Parathyroid adenoma (tissue), 2 donors: ENCODE measurements around the gene AUTS2.

Source experiments
- H2AFZ ChIP-seq: fragments of 300-600 bp; sonication (generic); one replicate; pipeline ENCODE4 v1.7.0; 2017; ENCODE audit warnings: antibody characterized with exemption, mild to moderate bottlenecking
- H3K27ac ChIP-seq: fragments of 300-600 bp; sonication (generic); one replicate; pipeline ENCODE4 v1.7.0; 2017
- H3K27me3 ChIP-seq: fragments of 300-600 bp; sonication (generic); one replicate; pipeline ENCODE4 v1.7.0; 2017; ENCODE audit warnings: low read length; ENCODE audit not compliant: control insufficient read depth, insufficient read depth
- H3K36me3 ChIP-seq: fragments of 300-600 bp; sonication (generic); one replicate; pipeline ENCODE4 v1.7.0; 2017; ENCODE audit warnings: low read length; ENCODE audit not compliant: control insufficient read depth, insufficient read depth
- H3K4me1 ChIP-seq: fragments of 300-600 bp; sonication (generic); one replicate; pipeline ENCODE4 v1.7.0; 2017; ENCODE audit warnings: control low read depth
- H3K4me2 ChIP-seq: fragments of 300-600 bp; sonication (generic); one replicate; pipeline ENCODE4 v1.7.0; 2017; ENCODE audit warnings: low read length
- H3K4me3 ChIP-seq: fragments of 300-600 bp; sonication (generic); one replicate; pipeline ENCODE4 v1.7.0; 2017; ENCODE audit warnings: low read depth, low read length
- H3K79me2 ChIP-seq: fragments of 300-600 bp; sonication (generic); one replicate; pipeline ENCODE4 v1.7.0; 2017; ENCODE audit warnings: control low read depth
- H3K9ac ChIP-seq: fragments of 300-600 bp; sonication (generic); one replicate; pipeline ENCODE4 v1.7.0; 2017; ENCODE audit warnings: mild to moderate bottlenecking
- H3K9me3 ChIP-seq: fragments of 300-600 bp; sonication (generic); one replicate; pipeline ENCODE4 v1.7.0; 2017; ENCODE audit warnings: low read length; ENCODE audit not compliant: control insufficient read depth
- CTCF ChIP-seq: fragments of 300-600 bp; sonication (generic); IDR thresholded peaks from one replicate; pipeline ENCODE4 v1.7.0; 2017; ENCODE audit warnings: antibody characterized with exemption, mild to moderate bottlenecking
- donor health status: primary hyperparathyroidism.

Gene AUTS2

DNA sequence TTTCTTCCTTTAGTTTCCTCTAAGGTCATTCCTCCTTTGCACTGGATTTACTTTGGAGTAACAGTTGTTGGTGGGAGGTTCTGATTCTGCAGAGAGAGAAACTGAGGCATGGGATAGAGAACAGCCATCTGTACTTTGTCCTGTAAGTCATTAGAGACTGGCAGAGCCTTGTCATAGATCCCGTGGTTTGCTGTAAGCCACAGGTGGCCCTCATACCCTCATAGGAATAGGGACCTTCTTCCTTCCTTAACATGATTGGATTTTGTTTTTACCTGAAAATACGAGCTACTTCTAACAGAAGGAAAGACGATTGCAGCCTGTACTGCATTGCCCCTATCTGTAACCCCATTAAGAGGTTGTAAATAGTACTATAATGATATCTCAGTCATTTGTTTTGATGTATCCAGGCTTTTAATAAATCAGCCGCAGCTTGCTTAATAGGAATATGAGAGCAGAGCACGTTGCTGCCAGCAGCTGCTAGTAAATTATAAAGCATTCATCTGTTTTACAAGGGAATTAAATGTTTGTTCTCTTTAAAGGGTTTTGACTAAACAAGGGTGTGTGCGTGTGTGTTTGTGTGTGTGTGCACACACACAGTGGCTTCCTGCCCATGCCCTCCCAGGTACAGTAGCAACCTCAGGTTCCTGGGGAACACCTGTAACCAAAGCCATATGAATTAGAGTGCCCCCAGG, 249.8 kb downstream of the AUTS2 start:
- Histone ChIP-seq H3K4me1 (no peaks in the 10 kb centered on the region), H2AFZ (no peak overlapping the region), H3K4me3 (no peak overlapping the region), H3K79me2 (no peaks in the 10 kb centered on the region), H3K9ac (no peak overlapping the region), H3K27ac (no peak overlapping the region), H3K9me3 (no peaks in the 10 kb centered on the region), H3K36me3 (no peaks in the 10 kb centered on the region), H3K27me3 (no peaks in the 10 kb centered on the region), H3K4me2 (no peak overlapping the region)
- TF ChIP-seq CTCF = no peak

DNA sequence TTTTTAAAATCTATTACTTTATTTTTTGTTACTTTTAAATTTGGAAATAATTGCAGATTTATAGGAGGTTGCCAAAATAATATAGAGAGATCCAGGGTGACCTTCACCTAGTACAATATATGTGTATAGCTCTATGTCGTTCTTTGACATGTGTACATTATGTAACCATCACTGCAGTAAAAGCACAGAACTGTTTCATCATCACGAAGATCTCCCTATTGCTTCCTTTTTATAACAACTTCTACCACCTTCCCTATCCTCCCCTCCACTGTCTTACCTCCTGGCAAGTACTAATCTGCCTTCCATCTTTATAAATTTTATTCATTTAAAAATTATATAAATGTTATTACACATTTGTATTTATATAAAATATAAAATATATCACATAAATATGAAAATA, 251.0 kb downstream of the AUTS2 start:
- Histone ChIP-seq H3K9ac (no peak overlapping the region), H3K27me3 (no peaks in the 10 kb centered on the region), H3K4me3 (no peak overlapping the region), H2AFZ (no peak overlapping the region), H3K4me2 (no peak overlapping the region), H3K27ac (no peak overlapping the region), H3K36me3 (no peaks in the 10 kb centered on the region), H3K79me2 (no peaks in the 10 kb centered on the region), H3K9me3 (no peaks in the 10 kb centered on the region), H3K4me1 (no peaks in the 10 kb centered on the region)
- no peak for TF ChIP-seq CTCF

DNA sequence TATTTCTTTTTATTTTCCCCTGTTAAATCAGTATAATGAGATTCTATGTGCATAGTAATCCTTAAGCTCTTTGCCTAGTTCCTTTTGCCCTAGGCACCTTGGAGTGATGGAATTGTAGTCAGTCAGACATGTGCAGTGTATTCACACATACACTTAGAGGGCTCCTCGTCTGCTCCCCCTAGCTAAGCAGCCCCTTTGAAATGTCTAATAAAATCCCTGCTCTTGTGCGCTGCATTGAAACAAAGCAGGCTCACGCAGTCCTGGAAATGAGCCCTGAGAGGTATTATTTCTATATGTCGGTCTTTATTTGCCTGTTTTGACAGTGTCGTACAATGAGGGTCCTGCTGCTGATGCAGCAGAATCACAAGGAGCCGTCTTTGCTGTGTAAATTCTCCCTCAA, 258.7 kb downstream of the AUTS2 start:
- H3K4me1 ChIP-seq = no peaks in the 10 kb centered on the region
- H3K79me2 ChIP-seq = no peaks in the 10 kb centered on the region
- no peaks in the 10 kb centered on the region for H3K27me3 ChIP-seq
- H3K4me2 ChIP-seq = no peak overlapping the region
- no peaks in the 10 kb centered on the region for H3K9me3 ChIP-seq
- no peaks in the 10 kb centered on the region for H3K36me3 ChIP-seq
- no peak overlapping the region for H3K27ac ChIP-seq
- no peak overlapping the region for H2AFZ ChIP-seq
- H3K9ac ChIP-seq = no peak overlapping the region
- no peak for TF ChIP-seq CTCF
- H3K4me3 ChIP-seq = no peak overlapping the region

DNA sequence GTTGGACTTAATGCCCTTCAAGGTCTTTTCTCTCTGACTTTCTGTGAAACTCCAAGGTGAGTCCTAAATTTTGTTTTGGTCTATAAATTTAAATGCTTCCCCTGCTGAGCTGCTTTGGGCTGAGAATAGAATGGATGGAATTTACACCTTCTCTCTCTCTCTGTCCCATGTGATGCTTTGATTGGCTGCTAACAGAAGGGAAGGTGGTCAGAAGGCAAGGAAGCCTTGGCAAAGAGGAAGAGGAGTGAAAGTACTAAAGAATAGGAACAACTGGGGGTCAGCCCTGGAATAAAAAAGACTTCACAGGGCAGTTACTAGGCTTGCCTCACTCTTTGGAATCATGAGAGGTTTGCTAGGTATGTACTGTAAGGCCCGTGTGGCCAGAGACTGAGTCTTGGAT, 260.2 kb downstream of the AUTS2 start:
- no peak overlapping the region for H3K4me3 ChIP-seq
- no peaks in the 10 kb centered on the region for H3K4me1 ChIP-seq
- no peak for TF ChIP-seq CTCF
- H3K27me3 ChIP-seq = no peaks in the 10 kb centered on the region
- no peaks in the 10 kb centered on the region for H3K36me3 ChIP-seq
- no peak overlapping the region for H3K27ac ChIP-seq
- no peak overlapping the region for H3K4me2 ChIP-seq
- no peak overlapping the region for H2AFZ ChIP-seq
- no peaks in the 10 kb centered on the region for H3K79me2 ChIP-seq
- H3K9ac ChIP-seq = no peak overlapping the region
- no peaks in the 10 kb centered on the region for H3K9me3 ChIP-seq

- H3K27me3 ChIP-seq = no peaks in the 10 kb centered on the region
- no peak overlapping the region for H3K9ac ChIP-seq
- H3K4me1 ChIP-seq = no peaks in the 10 kb centered on the region
- H3K27ac ChIP-seq = no peak overlapping the region
- H3K9me3 ChIP-seq = no peaks in the 10 kb centered on the region
- TF ChIP-seq CTCF = no peak
- no peak overlapping the region for H3K4me2 ChIP-seq
- H3K36me3 ChIP-seq = no peaks in the 10 kb centered on the region
- no peak overlapping the region for H2AFZ ChIP-seq
- no peak overlapping the region for H3K4me3 ChIP-seq
- no peaks in the 10 kb centered on the region for H3K79me2 ChIP-seq
These were observed 261.1 kb downstream of the AUTS2 start for GRCh38 chr7:69859342-69859741.
